ENCODE measurements around the gene CLSTN2.

CLSTN2 gene

GRCh38 chr3:140053794-140054193 lies 118.8 kb downstream of the CLSTN2 start:
- DNase-seq (ENCODE audit: low spot score), result no peak

- no peak for DNase-seq (ENCODE audit: low spot score)
These were observed 120.3 kb downstream of the CLSTN2 start for GRCh38 chr3:140055092-140055791.

- DNase-seq (ENCODE audit: low spot score), result peak; percentile 51
These were observed 121.1 kb downstream of the CLSTN2 start for GRCh38 chr3:140056047-140056446.

- no peak for DNase-seq (ENCODE audit: low spot score)
These were observed 126.2 kb downstream of the CLSTN2 start for GRCh38 chr3:140061211-140061610.

GRCh38 chr3:140062461-140062860 lies 127.5 kb downstream of the CLSTN2 start:
- peak; percentile 54 for DNase-seq (ENCODE audit: low spot score)

GRCh38 chr3:140067487-140067886 lies 132.5 kb downstream of the CLSTN2 start:
- DNase-seq (ENCODE audit: low spot score), result no peak

GRCh38 chr3:140068494-140069017 lies 133.6 kb downstream of the CLSTN2 start:
- DNase-seq (ENCODE audit: low spot score), result no peak

- no peak for DNase-seq (ENCODE audit: low spot score)
These were observed 138.5 kb downstream of the CLSTN2 start for GRCh38 chr3:140073278-140074045.

GRCh38 chr3:140076552-140076951 lies 141.6 kb downstream of the CLSTN2 start:
- no peak for DNase-seq (ENCODE audit: low spot score)

GRCh38 chr3:140077406-140077805 lies 142.4 kb downstream of the CLSTN2 start:
- DNase-seq (ENCODE audit: low spot score), result no peak

GRCh38 chr3:140078343-140078742 lies 143.4 kb downstream of the CLSTN2 start:
- no peak for DNase-seq (ENCODE audit: low spot score)

- peak; percentile 56 for DNase-seq (ENCODE audit: low spot score)
These were observed 144.0 kb downstream of the CLSTN2 start for GRCh38 chr3:140078940-140079339.

- DNase-seq (ENCODE audit: low spot score), result peak; percentile 62
These were observed 146.9 kb downstream of the CLSTN2 start for GRCh38 chr3:140081887-140082286.

GRCh38 chr3:140085001-140085400 lies 150.0 kb downstream of the CLSTN2 start:
- no peak for DNase-seq (ENCODE audit: low spot score)

GRCh38 chr3:140086642-140087041 lies 151.7 kb downstream of the CLSTN2 start:
- DNase-seq (ENCODE audit: low spot score), result no peak

GRCh38 chr3:140088058-140088457 lies 153.1 kb downstream of the CLSTN2 start:
- DNase-seq (ENCODE audit: low spot score), result no peak

GRCh38 chr3:140088513-140088912 lies 153.5 kb downstream of the CLSTN2 start:
- DNase-seq (ENCODE audit: low spot score), result no peak

- DNase-seq (ENCODE audit: low spot score), result no peak
These were observed 154.6 kb downstream of the CLSTN2 start for GRCh38 chr3:140089403-140090072.

- DNase-seq (ENCODE audit: low spot score), result peak; percentile 53
These were observed 156.2 kb downstream of the CLSTN2 start for GRCh38 chr3:140091143-140091542.

- no peak for DNase-seq (ENCODE audit: low spot score)
These were observed 158.0 kb downstream of the CLSTN2 start for GRCh38 chr3:140092848-140093536.

- peak; percentile 88 for DNase-seq (ENCODE audit: low spot score)
These were observed 158.8 kb downstream of the CLSTN2 start for GRCh38 chr3:140093742-140094141.

- no peak for DNase-seq (ENCODE audit: low spot score)
These were observed 159.5 kb downstream of the CLSTN2 start for GRCh38 chr3:140094487-140094886.

Measured in kidney tubule cell (primary cell).